DND-41 (cell line): Measurements from ENCODE around the gene CCDC70.

Source experiments
- ATAC-seq: fragments of 200-7000 bp; cut with Tn5 transposase; 3 replicates; pipeline ENCODE4 v1.9.1; 2021; ENCODE audit warnings: low read depth; ENCODE audit not compliant: insufficient read depth
- DNase-seq: peaks from one replicate; pipeline ENCODE4 v3.0.0-alpha.2; 2020
- H2AFZ ChIP-seq: 2 replicates; pipeline ENCODE4 v1.6.0; 2012; ENCODE audit warnings: low read depth, low read length
- H3K27ac ChIP-seq: 2 replicates; pipeline ENCODE4 v1.5.1; 2012; ENCODE audit warnings: low read length, inconsistent platforms
- H3K27me3 ChIP-seq: fragments of 200-600 bp; sonication (generic); 2 replicates; pipeline ENCODE4 v1.6.0; 2012; ENCODE audit warnings: low read length, mild to moderate bottlenecking, inconsistent platforms; ENCODE audit not compliant: insufficient read depth, poor library complexity
- H3K36me3 ChIP-seq: 2 replicates; pipeline ENCODE4 v1.5.1; 2012; ENCODE audit warnings: low read length, inconsistent platforms; ENCODE audit not compliant: insufficient read depth
- H3K4me1 ChIP-seq: 2 replicates; pipeline ENCODE4 v1.5.1; 2012; ENCODE audit warnings: mild to moderate bottlenecking, low read length; ENCODE audit not compliant: insufficient read depth
- H3K4me2 ChIP-seq: 2 replicates; pipeline ENCODE4 v1.6.0; 2012; ENCODE audit warnings: mild to moderate bottlenecking, moderate library complexity, low read length, inconsistent platforms; ENCODE audit not compliant: insufficient read depth
- H3K4me3 ChIP-seq, 2 experiments: fragments of 200-600 bp in 1 of 2; shearing (Covaris generic) in 1 of 2; 2 replicates each; pipeline ENCODE4 v1.5.1; 2012 to 2016; ENCODE audit warnings: inconsistent platforms in 2 of 2, low read length in 2 of 2, mild to moderate bottlenecking in 2 of 2, low read depth in 1 of 2, moderate library complexity in 1 of 2
- H3K79me2 ChIP-seq: 2 replicates; pipeline ENCODE4 v1.6.0; 2012; ENCODE audit warnings: low read length, inconsistent platforms; ENCODE audit not compliant: insufficient read depth
- H3K9ac ChIP-seq: 2 replicates; pipeline ENCODE4 v1.6.0; 2012; ENCODE audit warnings: low read depth, mild to moderate bottlenecking, inconsistent platforms, low read length, moderate library complexity
- H3K9me3 ChIP-seq: 2 replicates; pipeline ENCODE4 v1.5.1; 2012; ENCODE audit warnings: low read length, moderate library complexity, mild to moderate bottlenecking, inconsistent platforms; ENCODE audit not compliant: insufficient read depth, severe bottlenecking
- H4K20me1 ChIP-seq: 2 replicates; pipeline ENCODE4 v1.6.0; 2012; ENCODE audit warnings: low read length; ENCODE audit not compliant: insufficient read depth
- EZH2 ChIP-seq: IDR thresholded peaks from 3 replicates; pipeline ENCODE4 v1.6.1; 2012; ENCODE audit warnings: borderline replicate concordance, low read depth, mild to moderate bottlenecking, moderate library complexity, low read length, inconsistent platforms; ENCODE audit not compliant: severe bottlenecking
- TF ChIP-seq, protein P1 (sequence below): IDR thresholded peaks from 2 replicates; pipeline ENCODE4 v1.5.1; 2012; ENCODE audit warnings: borderline replicate concordance, low read length, moderate library complexity, mild to moderate bottlenecking; ENCODE audit not compliant: poor library complexity, severe bottlenecking; ENCODE audit errors: extremely low read depth

The CCDC70 gene

GRCh38 chr13:51910508-51910907 is 48.7 kb downstream of the CCDC70 start:
- Histone ChIP-seq H3K27me3 (peaks cover 4% of the 10 kb centered on the region), H3K9ac (no peak overlapping the region)

DNA sequence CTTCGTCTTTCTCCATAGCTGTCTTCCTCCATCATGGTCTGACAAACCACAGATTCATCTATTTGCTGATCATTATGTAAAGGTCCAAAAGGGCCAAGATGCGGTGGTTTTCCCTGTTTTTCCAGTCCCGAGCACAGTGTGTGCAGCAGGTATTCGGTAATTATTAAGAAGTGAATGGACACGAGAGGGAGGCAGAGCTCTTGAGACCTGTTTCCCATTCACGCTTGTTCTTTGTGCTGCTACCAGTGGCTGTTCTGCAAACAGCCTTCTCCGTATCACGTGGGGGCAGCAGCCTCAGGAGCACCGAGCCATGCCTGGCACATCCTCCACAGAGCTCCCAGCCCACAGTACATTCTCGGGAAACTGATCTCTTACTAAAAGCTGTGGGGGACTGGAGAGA is 50.3 kb downstream of the CCDC70 start:
- Histone ChIP-seq H2AFZ (no peak overlapping the region), H4K20me1 (no peaks in the 10 kb centered on the region), H3K4me2 (no peak overlapping the region), H3K79me2 (no peaks in the 10 kb centered on the region), H3K4me1 (no peaks in the 10 kb centered on the region), H3K36me3 (no peaks in the 10 kb centered on the region), H3K4me3 (no peak overlapping the region), H3K9ac (no peak overlapping the region), H3K9me3 (no peaks in the 10 kb centered on the region), H3K27ac (no peak overlapping the region), H3K27me3 (peaks cover 5% of the 10 kb centered on the region)
- TF ChIP-seq, protein P1, sequence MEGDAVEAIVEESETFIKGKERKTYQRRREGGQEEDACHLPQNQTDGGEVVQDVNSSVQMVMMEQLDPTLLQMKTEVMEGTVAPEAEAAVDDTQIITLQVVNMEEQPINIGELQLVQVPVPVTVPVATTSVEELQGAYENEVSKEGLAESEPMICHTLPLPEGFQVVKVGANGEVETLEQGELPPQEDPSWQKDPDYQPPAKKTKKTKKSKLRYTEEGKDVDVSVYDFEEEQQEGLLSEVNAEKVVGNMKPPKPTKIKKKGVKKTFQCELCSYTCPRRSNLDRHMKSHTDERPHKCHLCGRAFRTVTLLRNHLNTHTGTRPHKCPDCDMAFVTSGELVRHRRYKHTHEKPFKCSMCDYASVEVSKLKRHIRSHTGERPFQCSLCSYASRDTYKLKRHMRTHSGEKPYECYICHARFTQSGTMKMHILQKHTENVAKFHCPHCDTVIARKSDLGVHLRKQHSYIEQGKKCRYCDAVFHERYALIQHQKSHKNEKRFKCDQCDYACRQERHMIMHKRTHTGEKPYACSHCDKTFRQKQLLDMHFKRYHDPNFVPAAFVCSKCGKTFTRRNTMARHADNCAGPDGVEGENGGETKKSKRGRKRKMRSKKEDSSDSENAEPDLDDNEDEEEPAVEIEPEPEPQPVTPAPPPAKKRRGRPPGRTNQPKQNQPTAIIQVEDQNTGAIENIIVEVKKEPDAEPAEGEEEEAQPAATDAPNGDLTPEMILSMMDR, result no peak
- no peak for TF ChIP-seq EZH2
- DNase-seq, result no peak
- no peak for ATAC-seq

More at GRCh38 chr13:51910508-51910907, 48.7 kb downstream of the CCDC70 start:
- ATAC-seq (no peak), DNase-seq (no peak)
- H2AFZ ChIP-seq, result no peak overlapping the region
- no peaks in the 10 kb centered on the region for H4K20me1 ChIP-seq
- H3K27ac ChIP-seq, result no peak overlapping the region
- no peaks in the 10 kb centered on the region for H3K36me3 ChIP-seq
- no peaks in the 10 kb centered on the region for H3K4me1 ChIP-seq
- no peak overlapping the region for H3K4me2 ChIP-seq
- H3K9me3 ChIP-seq, result no peaks in the 10 kb centered on the region
- H3K79me2 ChIP-seq, result no peaks in the 10 kb centered on the region
- no peak for TF ChIP-seq EZH2
- TF ChIP-seq, protein P1, result no peak
- no peak overlapping the region for H3K4me3 ChIP-seq

DNA sequence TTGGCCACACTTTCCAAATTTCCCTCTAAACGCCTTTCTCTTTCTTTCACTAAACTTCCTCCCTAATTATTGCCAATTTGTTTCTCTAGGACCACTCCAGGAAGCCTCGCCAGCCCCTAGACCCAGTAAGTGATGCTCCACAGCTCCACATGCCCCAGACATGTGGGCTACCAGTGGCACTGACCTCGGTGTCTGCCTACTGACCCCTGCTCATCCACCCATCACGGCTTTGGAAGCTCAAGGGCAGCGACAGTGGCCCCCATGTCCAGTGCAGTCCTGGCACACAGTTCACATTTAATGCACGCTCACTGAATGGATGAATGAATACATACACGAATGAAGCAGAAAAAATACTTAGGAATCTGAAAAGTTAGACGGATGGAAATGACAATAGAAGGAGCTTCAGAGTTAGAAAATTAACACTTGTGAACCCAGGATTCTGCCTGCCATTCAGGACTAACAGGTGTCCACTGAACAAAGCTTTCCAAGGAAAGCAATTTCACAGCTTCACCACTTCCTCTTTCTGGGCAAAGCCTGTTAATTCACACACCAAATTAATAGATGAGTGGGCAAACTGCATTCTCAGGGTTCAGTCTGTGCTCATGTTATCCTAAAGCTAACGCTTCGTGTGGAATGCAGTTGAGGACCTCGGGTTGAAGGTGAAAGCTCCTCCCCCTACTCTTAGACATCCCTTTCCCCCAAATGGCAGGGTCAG is 50.9 kb downstream of the CCDC70 start:
- Histone ChIP-seq H3K27me3 (peaks cover 10% of the 10 kb centered on the region), H3K4me2 (no peak overlapping the region), H3K4me1 (no peaks in the 10 kb centered on the region), H3K36me3 (no peaks in the 10 kb centered on the region), H2AFZ (no peak overlapping the region), H3K9ac (no peak overlapping the region), H3K79me2 (no peaks in the 10 kb centered on the region), H3K4me3 (no peak overlapping the region), H3K9me3 (no peaks in the 10 kb centered on the region), H3K27ac (no peak overlapping the region), H4K20me1 (no peaks in the 10 kb centered on the region)
- ATAC-seq, result no peak
- DNase-seq, result no peak
- TF ChIP-seq, protein P1, result no peak
- TF ChIP-seq EZH2, result no peak
